Endothelial cell of umbilical vein (primary cell): ENCODE measurements around the gene CRLF3. TPM values are rescaled to one million over a fixed set of nuclear protein-coding genes. Genes with fewer than 3 reads are reported as not detected.

ENCODE experiments used
- BruUV-seq: library from RNA; stranded (reverse); fragments of 400-500 nt; replicated peaks from 2 replicates; lab custom pipeline; 2021; lab: Mats Ljungman, UMichigan
- CTCF ChIA-PET: fragments of 300-600, 350-600 bp; sonication (Branson Sonifier 250); formaldehyde crosslinking; loops from one replicate; lab custom pipeline; 2021; ENCODE audit warnings: antibody characterized with exemption, inconsistent platforms; lab: Charles Lee
- POLR2A ChIA-PET: fragments of 300-600, 350-600 bp; sonication (Branson Sonifier 250); formaldehyde crosslinking; loops from one replicate; lab custom pipeline; 2021; ENCODE audit warnings: antibody characterized with exemption, inconsistent platforms; lab: Charles Lee
- DNase-seq: peaks from one replicate; pipeline ENCODE4 v3.0.0-alpha.2; 2011; ENCODE audit warnings: low read depth, low spot score
- FAIRE-seq: peaks from 2 replicates; lab custom pipeline; 2011; peaks lifted over from hg19 to GRCh38; lab: Jason Lieb, UNC
- H2AFZ ChIP-seq: 2 replicates; pipeline ENCODE4 v1.6.0; 2012; ENCODE audit warnings: low read depth, low read length, control low read depth, inconsistent platforms
- H3K27ac ChIP-seq: 2 replicates; pipeline ENCODE4 v1.5.1; 2011; ENCODE audit warnings: low read depth, mild to moderate bottlenecking, control low read depth, low read length, moderate library complexity; ENCODE audit not compliant: insufficient read depth
- H3K27me3 ChIP-seq, 2 experiments: 2 replicates each; pipeline versions ENCODE4 v1.6.0 to v1.6.1; 2011; ENCODE audit warnings: low read length in 2 of 2, mixed read lengths in 1 of 2; ENCODE audit not compliant: control insufficient read depth in 2 of 2, insufficient read depth in 2 of 2
- H3K36me3 ChIP-seq, 2 experiments: 2 replicates in 1 of 2; 3 replicates in 1 of 2; pipeline ENCODE4 v1.5.1; 2011; ENCODE audit warnings: low read length in 2 of 2, mild to moderate bottlenecking in 1 of 2, moderate library complexity in 1 of 2; ENCODE audit not compliant: control insufficient read depth in 2 of 2, insufficient read depth in 2 of 2; ENCODE audit errors: extremely low read depth in 1 of 2
- H3K4me1 ChIP-seq: 3 replicates; pipeline ENCODE4 v1.5.1; 2011; ENCODE audit warnings: mild to moderate bottlenecking, low read length; ENCODE audit not compliant: control insufficient read depth, insufficient read depth; ENCODE audit errors: extremely low read depth
- H3K4me2 ChIP-seq: 2 replicates; pipeline ENCODE4 v1.6.1; 2011; ENCODE audit warnings: low read length, control low read depth, mixed read lengths; ENCODE audit not compliant: insufficient read depth
- H3K4me3 ChIP-seq, 3 experiments: fragments of 200-600 bp in 1 of 3; sonication (generic), shearing (Covaris generic) in 1 of 3; replicated peaks in 1 of 3; 2 replicates each; pipeline ENCODE4 v1.5.1; 2011 to 2016; ENCODE audit warnings: control low read depth in 3 of 3, low read length in 3 of 3, mild to moderate bottlenecking in 2 of 3, inconsistent platforms in 1 of 3, low read depth in 1 of 3, moderate library complexity in 1 of 3; ENCODE audit not compliant: insufficient read depth in 1 of 3
- H3K79me2 ChIP-seq: 2 replicates; pipeline ENCODE4 v1.6.0; 2012; ENCODE audit warnings: low read length, inconsistent platforms; ENCODE audit not compliant: control insufficient read depth, insufficient read depth
- H3K9ac ChIP-seq: replicated peaks from 2 replicates; pipeline ENCODE3; 2011; ENCODE audit warnings: low read length, control low read depth; ENCODE audit not compliant: insufficient read depth; ENCODE audit errors: extremely low read depth
- H3K9me1 ChIP-seq: replicated peaks from 3 replicates; pipeline ENCODE4 v1.6.0; 2011; ENCODE audit warnings: mild to moderate bottlenecking, low read length; ENCODE audit not compliant: control insufficient read depth, insufficient read depth; ENCODE audit errors: extremely low read depth
- H3K9me3 ChIP-seq: replicated peaks from 2 replicates; pipeline ENCODE4 v1.5.1; 2012; ENCODE audit warnings: low read length, inconsistent platforms; ENCODE audit not compliant: control insufficient read depth, insufficient read depth
- H4K20me1 ChIP-seq: replicated peaks from 2 replicates; pipeline ENCODE3; 2011; ENCODE audit warnings: mild to moderate bottlenecking, low read length; ENCODE audit not compliant: control insufficient read depth, insufficient read depth; ENCODE audit errors: extremely low read depth
- CTCF ChIP-seq, 2 donors: IDR thresholded peaks; 1 replicate in 1 of 2; 2 replicates in 1 of 2; pipeline ENCODE4 v1.5.1; 2011; ENCODE audit warnings: low read length in 2 of 2, mild to moderate bottlenecking in 2 of 2, moderate library complexity in 2 of 2, control low read depth in 1 of 2, inconsistent platforms in 1 of 2, low read depth in 1 of 2; ENCODE audit not compliant: insufficient read depth in 1 of 2; ENCODE audit errors: extremely low read depth in 1 of 2
- EZH2 ChIP-seq: IDR thresholded peaks from 2 replicates; pipeline ENCODE4 v1.6.1; 2012; ENCODE audit warnings: borderline replicate concordance, low read depth, mild to moderate bottlenecking, moderate library complexity, low read length, inconsistent platforms; ENCODE audit not compliant: severe bottlenecking
- FOS ChIP-seq: IDR thresholded peaks from 2 replicates; pipeline ENCODE4 v1.6.1; 2011; ENCODE audit warnings: mild to moderate bottlenecking, low read length, moderate library complexity, borderline replicate concordance; ENCODE audit not compliant: insufficient read depth
- GATA2 ChIP-seq: IDR thresholded peaks from 2 replicates; pipeline ENCODE4 v1.7.0; 2011; ENCODE audit warnings: low read depth, mild to moderate bottlenecking, moderate library complexity, mixed read lengths, low read length; ENCODE audit not compliant: insufficient read length, insufficient read depth
- JUN ChIP-seq: IDR thresholded peaks from 2 replicates; pipeline ENCODE4 v1.6.1; 2011; ENCODE audit warnings: borderline replicate concordance, low read depth; ENCODE audit not compliant: insufficient read length, insufficient read depth
- MAX ChIP-seq: IDR thresholded peaks from 2 replicates; pipeline ENCODE4 v1.6.1; 2011; ENCODE audit not compliant: insufficient read depth, insufficient read length
- MYC ChIP-seq: IDR thresholded peaks from one replicate; pipeline ENCODE4 v1.6.1; 2011; ENCODE audit warnings: mild to moderate bottlenecking, low read depth, low read length
- POLR2A ChIP-seq: IDR thresholded peaks from 2 replicates; pipeline ENCODE4 v1.6.1; 2012; ENCODE audit warnings: low read depth, mild to moderate bottlenecking, control low read depth, low read length
- POLR2AphosphoS5 ChIP-seq: IDR thresholded peaks from 2 replicates; pipeline ENCODE4 v1.6.1; 2012; ENCODE audit warnings: low read depth, mild to moderate bottlenecking, control low read depth, low read length, moderate library complexity; ENCODE audit not compliant: insufficient read depth
- dilution Hi-C: fragments of 300-500 bp; cut with MboI; formaldehyde crosslinking; loops from one replicate; pipeline ENCODE4 v1.15.0; 2019; ENCODE audit warnings: low sequenced_read_pairs; ENCODE audit not compliant: extremely low pct_ligation_motif_present
- intact Hi-C: fragments of 100-400 bp; cut with micrococcal nuclease; formaldehyde crosslinking; loops from one replicate; pipeline ENCODE4 v1.10.0; 2022
- polyA plus RNA-seq, 4 experiments: library from polyadenylated mRNA; depleted of rRNA in 3 of 4; stranded (reverse) in 3 of 4; unstranded in 1 of 4; fragments of >200 nt; gene quantifications; 2 replicates each; pipeline versions ENCODE4 v1.2.1 to v1.2.3, GENCODE V29; 2011 to 2012; ENCODE audit warnings: missing spikeins in 1 of 4
- total RNA-seq: library from RNA; stranded (reverse); gene quantifications from 2 replicates; pipeline ENCODE4 v1.2.3, GENCODE V29; 2021

The CRLF3 gene
- total and polyA plus RNA-seq, 2 donors (not counting 3 experiments of a cell fraction or from before 2014, with no cell fraction given) = 10.1 to 15.4 TPM

GRCh38 chr17:30827082-30827481, 2.6 kb upstream of the CRLF3 start:
- Histone ChIP-seq H2AFZ (no peak overlapping the region), H3K4me3 (no peak overlapping the region), H3K79me2 (peaks cover 25% of the 10 kb centered on the region), H3K27me3 (no peaks in the 10 kb centered on the region), H4K20me1 (no peaks in the 10 kb centered on the region), H3K9me1 (no peaks in the 10 kb centered on the region), H3K36me3 (no peaks in the 10 kb centered on the region), H3K9ac (no peak overlapping the region), H3K27ac (no peak overlapping the region), H3K4me2 (no peak overlapping the region), H3K9me3 (no peaks in the 10 kb centered on the region), H3K4me1 (peaks cover 8% of the 10 kb centered on the region)
- ChIA-PET CTCF (interaction anchor here (0.6 kb wide), 1 partner anchor 408 kb away, joined by 4 read pairs; no protein-coding TSS in a partner anchor), POLR2A (no interaction called here)
- dilution Hi-C loops (no loop called here), intact Hi-C loops (no loop called here)
- FAIRE-seq (no peak), DNase-seq (no peak)
- no peak for TF ChIP-seq EZH2
- TF ChIP-seq POLR2AphosphoS5 = no peak
- no peak for TF ChIP-seq MYC
- no peak for TF ChIP-seq GATA2
- TF ChIP-seq MAX = no peak
- TF ChIP-seq FOS = no peak
- TF ChIP-seq JUN = no peak
- TF ChIP-seq POLR2A = no peak
- TF ChIP-seq CTCF (IDR thresholded peaks at IDR 0.05; ENCODE audit: extremely low read depth in 1 of 2, insufficient read depth in 1 of 2, low read depth in 1 of 2, low read length in 2 of 2) = no peak
- no TSS peak for BruUV-seq
